ENCODE results near the gene CARF. TPM values are rescaled to one million over a fixed set of nuclear protein-coding genes. Genes with fewer than 3 reads are reported as not detected.
"Not testable (repeated sequence)": the region's sequence is repeated elsewhere in the genome, so short reads cannot be mapped to it uniquely, and the experiment has no call there.

CARF gene, protein sequence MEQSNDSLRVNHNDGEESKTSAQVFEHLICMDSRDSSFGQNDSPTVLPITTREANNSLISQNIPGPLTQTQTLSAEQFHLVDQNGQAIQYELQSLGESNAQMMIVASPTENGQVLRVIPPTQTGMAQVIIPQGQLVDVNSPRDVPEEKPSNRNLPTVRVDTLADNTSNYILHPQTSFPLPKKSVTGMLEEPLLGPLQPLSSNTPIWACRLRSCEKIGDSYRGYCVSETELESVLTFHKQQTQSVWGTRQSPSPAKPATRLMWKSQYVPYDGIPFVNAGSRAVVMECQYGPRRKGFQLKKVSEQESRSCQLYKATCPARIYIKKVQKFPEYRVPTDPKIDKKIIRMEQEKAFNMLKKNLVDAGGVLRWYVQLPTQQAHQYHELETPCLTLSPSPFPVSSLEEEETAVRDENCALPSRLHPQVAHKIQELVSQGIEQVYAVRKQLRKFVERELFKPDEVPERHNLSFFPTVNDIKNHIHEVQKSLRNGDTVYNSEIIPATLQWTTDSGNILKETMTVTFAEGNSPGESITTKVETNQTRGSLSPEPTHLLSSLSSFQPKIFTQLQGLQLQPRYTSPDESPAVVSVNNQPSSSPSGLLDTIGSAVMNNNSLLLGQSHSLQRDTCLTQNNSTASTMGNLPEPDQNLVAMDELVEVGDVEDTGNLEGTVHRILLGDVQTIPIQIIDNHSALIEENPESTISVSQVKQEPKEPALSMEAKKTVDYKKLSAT
- 3.3 and 9.2 TPM in 2 replicates for total RNA-seq

DNA sequence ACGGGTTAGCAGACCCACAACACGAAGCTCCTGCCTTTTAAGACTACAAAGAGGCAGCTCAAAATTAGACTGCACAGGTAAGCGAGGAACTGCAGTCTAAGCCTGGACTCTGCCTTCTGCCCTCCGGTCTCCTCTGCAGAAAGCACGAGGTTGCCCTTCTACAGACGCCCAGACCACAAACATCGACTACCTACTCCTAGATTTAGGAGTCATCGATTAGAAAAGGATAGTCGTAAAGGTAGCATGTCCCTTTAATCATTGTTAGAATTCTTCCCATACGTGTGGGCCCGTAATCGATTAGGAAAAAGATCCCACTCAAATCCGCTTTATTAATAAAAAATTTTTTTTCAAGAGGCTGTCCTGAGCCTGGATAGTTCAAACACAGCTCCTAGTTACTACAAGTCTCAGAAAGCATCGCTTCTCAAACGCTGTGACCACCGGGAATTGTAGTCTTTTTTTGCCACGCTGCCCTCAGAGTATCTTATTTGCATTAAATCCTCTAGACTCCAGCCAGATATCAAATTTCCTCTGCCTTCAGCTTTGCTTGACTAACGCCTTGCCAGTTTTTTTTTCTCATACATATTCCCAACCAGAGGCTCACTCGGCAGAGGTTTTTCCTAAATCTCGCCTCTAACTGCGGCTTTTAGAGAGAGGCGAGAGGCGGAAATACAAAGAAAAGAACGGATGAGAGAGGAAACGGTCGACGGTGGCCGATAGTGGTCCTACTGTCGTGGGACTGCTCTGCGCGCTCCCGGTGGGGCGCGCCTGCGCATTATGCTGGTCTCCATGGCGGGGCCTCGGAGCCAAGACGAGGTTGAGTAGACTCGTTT lies at the start of gene CARF, which contains the start of gene WDR12:
Gene CARF, plus strand, starts transcription at position 764 of the 830 bp plus-strand sequence. CDS start 29,628 bp downstream, outside the sequence.
Gene WDR12, minus strand, starts transcription at position 162 of the 830 bp plus-strand sequence. CDS start 197 bp downstream, outside the sequence.
- DNase-seq (ENCODE audit: low read depth) = peak; percentile 87

DNA sequence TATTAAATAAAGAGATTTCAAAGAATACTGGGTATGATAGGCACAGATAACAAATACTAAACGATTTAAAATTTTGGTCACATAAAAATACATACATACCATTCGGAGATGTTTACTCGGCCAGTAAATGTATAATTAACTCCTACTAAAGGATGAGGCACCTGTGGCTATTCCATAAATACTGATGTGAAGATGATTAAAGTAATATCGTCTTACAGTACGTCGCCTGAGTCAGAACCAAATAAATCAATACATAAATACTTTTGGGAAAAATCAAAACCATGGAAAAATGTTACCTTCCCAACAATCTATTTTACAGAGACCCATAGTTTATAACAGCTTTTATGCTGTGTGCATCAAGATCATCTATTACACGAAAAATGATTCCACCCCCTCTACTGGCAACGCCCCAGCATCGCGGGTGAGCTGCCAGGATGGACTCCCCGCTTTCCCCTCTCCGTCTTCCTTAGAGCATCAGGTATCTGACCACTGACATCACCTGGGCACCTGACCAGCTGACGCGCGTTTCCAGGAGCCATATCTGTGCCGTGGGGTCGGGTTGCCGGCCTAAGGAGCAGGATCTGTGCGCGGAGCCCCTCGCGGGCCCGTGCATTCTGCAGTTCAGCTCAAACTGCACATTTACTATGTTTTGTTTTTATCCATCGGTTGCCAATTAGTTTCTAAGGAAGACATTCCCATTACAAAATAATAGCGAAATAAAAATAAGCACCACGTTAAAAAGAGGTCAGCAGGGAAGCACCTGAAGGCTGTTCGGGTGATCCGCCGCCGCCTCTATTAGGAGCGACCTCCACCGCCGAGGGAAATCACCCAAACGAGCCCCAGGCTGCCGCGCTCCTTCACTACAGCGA lies 41.4 kb upstream of the CARF start:
- peak; percentile 45 for DNase-seq (ENCODE audit: low read depth)

DNA sequence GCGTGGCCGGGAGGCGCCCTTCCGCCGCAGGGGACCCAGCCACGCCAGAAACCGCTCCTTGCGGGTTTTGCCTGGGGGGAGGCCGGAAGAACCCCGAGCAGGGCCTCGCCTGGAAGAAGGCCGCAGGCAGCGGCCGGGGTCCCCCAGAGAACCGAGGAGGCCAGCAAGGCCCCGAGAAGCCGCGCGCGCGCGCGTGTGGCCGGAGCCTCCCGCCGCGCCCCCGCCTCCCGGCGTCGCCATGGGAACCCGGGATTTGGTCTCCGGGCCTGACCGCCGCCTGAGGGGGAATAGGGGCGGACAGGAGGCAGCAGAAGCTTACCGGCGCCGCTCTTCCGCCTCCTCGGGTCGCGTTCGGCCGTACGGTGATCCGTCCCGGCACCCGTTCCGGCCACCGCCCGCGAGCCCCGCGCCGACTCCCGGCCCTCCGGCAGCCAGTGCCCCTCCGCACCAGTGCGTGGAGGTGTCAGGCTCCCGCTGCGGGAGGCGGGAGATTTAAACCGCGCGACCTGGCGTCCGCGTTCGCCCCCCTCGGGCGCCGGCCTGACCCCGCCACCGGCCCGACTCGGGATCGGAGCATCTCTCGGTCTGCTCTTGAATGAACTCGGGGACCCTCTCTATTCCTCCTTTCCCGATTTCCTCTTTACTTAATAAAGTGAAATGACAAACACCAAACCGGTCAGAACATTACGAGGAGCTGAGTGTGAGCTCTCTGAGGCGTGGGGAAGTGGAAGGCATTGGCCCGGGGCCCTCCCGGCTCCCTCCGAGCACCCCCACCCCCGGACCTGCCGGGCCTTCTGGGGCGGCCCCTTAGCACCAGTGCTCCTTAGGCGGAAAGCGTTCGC lies 40.6 kb upstream of the CARF start, which contains the start of gene ICA1L:
Gene ICA1L, minus strand, starts transcription at position 467 of the 842 bp plus-strand sequence. CDS start 42,757 bp downstream, outside the sequence.
- DNase-seq (ENCODE audit: low read depth) = peak; percentile 4

DNA sequence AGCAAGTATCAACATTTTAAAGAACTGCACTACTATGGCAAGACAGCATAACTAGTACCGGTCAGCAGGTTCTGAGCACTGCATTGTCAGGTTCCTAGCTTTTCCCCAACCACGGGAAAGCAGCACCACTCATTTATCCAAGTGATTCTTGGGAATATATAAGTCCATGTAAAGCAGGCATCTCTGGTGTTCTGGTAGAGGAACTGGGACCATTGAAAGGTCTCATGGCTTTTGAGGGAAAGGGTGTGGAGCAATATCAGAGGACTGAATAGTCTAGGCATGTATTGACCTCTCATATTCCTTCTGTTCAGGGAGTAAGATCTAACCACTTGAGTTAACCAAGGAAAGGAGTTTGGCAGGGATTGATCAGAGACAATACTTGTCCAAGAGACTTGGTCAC lies 34.4 kb upstream of the CARF start:
- no peak for DNase-seq (ENCODE audit: low read depth)

DNA sequence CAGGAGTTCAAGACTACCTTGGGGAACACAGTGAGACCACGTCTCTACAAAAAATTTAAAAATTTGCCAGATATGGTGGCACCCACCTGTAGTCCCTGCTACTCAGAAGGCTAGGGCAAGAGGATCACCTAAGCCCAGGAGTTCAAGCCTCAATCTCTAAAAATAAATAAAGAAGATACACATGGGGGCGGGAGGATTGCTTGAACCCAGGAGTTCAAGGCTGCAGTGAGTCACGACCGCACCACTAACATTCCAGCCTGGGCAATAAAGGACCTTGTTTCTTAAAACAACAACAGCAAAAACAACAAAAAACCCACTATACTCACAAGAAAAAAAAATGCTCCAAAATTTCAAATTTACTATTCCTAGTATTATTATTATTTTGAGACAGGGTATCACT lies 30.5 kb upstream of the CARF start:
- DNase-seq (ENCODE audit: low read depth) = no peak

DNA sequence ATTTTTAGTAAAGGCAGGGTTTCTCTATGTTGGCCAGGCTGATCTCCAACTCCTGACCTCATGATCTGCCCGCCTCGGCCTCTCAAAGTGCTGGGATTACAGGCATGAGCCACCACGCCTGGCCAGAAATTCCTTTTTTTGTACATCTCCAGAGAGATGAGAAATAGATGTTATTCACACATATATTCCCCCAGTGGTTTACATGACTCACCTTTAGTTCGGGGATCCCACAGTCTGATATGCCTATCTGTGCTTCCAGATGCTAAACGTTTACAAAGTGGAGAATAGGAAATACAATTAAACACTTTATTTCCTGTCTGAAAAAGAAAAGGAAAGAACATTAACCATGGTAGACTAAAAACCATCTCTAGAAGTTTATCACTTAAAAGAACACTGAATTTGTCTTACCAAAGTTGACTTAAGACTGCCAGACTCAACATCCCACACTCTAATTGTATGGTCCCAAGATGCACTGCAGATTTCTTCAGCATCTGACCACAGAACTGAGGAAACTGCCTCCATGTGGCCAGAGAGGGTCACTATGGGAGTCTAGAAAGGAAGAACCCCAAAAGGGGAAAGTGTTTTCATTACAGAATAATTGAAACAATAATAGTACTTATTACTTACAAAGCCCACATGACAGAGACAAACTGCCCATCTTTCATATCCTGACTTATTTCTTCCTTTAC lies 27.9 kb upstream of the CARF start:
- no peak for DNase-seq (ENCODE audit: low read depth)

DNA sequence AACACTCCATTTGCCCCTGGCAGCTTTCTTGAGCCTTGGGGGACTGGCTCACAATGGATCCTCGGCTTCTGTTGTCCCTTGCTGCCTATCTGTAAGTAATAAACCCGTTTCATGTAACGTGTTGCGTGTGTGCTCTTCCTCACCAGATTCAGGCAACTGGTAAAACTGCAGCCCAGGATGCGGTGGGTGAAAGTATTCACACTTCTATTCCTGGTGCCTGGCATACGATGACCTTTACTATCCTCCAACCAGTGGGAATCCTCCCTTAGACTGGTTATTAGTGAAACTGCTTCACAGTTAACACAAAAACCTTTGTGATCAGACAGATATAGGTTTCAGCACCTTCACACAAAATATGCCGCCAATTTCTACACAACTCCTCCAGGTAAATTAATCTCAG lies 26.9 kb upstream of the CARF start:
- no peak for DNase-seq (ENCODE audit: low read depth)

DNA sequence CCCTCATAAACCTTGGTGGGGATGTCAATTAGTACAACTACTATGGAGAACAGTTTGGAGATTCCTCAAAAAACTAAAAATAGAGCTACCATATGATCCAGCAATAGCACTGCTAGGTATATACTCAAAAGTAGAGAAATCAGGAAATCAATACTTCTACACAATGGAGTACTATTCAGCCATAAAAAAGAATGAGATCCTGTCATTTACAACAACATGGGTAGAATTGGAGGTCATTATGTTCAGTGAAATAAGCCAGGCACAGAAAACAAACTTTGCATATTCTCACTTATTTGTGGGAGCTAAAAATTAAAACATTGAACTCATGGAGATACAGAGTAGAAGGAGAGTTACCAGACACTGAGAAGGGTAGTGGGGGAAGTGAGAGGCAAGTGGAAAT lies 6.6 kb upstream of the CARF start:
- not testable (repeated sequence) for DNase-seq (ENCODE audit: low read depth)

DNA sequence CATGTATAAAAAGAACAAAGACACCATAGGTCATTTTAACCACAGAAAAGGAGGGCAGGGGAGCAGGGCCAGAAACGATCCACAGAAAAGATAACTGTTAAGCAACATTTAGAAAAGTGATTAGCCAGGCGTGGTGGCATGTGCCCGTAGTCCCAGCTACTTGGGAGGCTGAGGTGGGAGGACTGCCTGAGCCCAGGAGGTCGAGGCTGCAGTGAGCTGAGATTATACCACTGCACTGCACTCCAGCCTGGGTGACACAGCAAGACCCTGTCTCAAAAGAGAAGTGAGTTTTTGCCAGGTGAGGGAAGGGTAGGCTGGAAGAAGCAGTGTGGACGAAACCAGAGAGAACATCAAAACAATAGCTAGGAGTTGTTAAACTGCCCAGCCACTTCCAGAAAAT lies 3.9 kb upstream of the CARF start:
- DNase-seq (ENCODE audit: low read depth) = no peak

DNA sequence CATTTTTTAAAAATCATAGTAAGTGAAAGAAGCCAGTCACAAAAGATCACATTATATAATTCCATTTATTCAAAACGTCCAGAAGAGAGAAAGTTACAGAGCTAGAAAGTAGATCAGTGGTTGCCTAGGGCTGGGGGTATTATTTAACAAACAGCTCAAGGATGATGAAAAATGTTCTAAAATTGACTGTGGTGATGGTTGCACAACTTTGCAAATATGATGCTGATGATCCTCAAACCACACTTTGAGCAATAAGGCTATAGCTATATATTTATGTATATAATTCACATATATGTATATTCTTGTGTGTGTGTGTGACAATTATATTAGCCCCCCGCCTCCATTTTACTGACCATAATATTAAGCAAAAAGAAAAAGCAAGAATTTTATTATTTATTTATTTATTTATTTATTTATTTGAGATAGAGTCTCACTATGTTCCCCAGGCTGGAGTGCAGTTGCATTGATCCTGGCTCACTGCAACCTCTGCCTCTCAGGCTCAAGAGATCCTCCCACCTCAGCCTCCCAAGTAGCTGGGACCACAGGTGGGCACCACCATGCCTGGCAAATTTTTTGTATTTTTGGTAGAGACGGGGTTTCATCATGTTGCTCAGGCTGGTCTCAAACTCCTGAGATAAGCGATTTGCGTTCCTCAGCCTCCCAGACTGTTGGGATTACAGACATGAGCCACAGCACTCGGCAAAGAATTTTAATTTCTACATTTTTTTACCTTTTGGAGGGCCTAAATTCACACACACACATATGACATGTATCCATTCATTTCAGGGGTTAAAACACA lies 2.5 kb upstream of the CARF start:
- no peak for DNase-seq (ENCODE audit: low read depth)

DNA sequence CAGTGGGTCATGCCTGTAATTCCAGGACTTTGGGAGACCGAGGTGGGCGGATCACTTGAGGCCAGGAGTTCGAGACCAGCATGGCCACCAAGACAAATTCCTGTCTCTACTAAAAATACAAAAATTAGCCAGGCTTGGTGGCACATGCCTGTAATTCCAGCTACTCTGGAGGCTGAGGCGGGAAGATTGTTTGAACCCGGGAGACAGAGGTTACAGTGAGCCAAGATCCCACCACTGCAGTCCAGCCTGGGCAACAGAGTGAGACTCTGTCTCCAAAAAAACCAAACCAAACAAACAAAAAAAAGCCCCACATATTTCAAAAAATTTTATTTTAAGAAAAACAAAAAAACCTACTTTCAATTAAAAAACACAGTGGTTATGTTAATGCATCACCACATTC lies 1.8 kb upstream of the CARF start:
- not testable (repeated sequence) for DNase-seq (ENCODE audit: low read depth)

DNA sequence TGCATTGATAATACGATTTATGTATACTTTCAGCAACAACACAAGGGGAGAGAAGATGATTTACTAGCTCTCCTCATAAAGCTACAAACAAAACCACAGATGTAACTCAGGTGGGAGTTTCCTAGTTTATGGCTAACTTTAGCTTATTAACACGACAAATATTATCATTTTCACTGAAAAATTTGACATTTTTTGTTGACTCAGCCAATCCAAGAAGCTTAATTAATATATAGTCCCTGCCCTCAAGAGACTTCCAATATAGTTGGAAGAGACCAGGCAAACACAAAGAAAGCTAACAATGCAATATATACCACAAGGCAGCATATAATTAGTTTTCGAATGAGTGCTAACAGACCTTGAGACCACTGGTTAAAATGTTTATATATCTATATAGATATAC lies 1.4 kb upstream of the CARF start:
- DNase-seq (ENCODE audit: low read depth) = no peak

DNA sequence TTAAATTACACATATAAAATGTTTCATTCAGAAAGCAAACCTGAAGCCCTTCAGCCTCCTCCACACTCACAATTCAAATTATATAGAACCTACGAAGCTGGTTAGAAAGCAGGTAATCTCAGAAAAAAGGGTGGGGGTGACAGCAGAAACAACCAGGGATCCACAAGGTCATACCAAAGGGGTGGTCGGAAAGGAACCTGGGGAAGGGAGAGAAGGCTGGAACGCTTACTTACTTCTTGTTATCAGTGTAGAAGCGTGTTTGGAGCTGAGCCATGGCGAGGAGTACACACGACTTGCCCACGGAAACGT lies 918 bp upstream of the CARF start:
- DNase-seq (ENCODE audit: low read depth) = no peak

DNA sequence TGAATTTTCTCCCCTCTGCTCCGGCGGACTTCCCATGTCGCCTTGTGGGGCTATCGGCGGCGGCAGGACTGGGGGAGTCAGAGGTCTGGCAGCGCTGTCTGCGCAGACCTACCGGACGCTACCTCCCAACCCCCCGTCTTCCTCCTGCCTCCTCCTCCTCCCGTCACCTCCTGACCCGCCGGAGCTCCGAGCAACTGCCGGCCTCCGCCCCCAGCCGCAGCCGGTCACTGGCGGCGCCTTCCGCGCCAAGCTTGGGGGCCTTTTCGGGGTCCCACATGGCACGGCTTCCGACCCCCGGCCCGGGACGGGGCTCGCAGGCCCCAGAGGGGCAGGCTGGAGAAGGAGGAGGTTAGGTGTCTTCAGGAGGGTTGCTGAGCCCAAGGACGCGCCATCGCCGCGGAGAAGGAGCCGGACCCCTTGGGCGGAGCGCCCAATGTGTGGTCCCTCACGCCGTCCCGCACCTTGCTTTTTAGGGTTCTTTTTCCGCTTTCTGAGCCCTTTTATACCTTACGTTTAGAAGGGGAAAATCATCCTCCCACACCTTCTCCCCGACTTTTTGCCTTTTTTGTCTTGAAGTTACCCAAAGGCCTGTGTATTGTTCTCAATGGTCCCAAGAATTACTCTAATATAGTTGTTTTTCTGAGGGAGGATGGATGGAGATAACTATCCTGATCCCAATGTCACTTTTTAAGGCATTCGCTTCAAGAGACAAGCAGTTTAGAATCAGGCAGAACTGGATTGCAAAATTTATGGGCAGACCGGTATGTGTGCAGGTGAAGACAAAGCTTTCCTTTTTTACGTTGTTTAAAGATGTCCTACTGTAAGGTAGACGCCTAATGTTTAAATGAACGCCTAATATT lies 497 bp downstream of the CARF start:
- not testable (repeated sequence) for DNase-seq (ENCODE audit: low read depth)

DNA sequence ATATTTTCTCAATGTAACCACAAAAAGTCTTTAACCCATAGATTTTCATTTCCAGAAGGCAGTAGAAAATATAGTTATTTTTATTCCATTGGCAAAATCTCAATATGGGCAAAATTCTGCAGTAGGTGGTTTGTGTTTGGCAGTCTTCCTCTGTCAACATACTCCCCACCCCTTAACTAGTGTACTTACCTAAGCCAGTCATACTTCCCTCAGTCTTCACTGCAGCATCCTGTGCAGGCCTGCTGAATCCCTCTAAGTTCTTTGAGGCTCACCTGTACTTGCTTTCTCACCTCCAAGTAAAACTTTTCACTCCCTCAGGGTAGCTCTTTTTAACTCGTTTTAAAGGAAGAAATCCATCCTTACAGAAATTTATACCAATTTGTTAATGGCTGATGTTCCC lies 6.8 kb downstream of the CARF start:
- no peak for DNase-seq (ENCODE audit: low read depth)

DNA sequence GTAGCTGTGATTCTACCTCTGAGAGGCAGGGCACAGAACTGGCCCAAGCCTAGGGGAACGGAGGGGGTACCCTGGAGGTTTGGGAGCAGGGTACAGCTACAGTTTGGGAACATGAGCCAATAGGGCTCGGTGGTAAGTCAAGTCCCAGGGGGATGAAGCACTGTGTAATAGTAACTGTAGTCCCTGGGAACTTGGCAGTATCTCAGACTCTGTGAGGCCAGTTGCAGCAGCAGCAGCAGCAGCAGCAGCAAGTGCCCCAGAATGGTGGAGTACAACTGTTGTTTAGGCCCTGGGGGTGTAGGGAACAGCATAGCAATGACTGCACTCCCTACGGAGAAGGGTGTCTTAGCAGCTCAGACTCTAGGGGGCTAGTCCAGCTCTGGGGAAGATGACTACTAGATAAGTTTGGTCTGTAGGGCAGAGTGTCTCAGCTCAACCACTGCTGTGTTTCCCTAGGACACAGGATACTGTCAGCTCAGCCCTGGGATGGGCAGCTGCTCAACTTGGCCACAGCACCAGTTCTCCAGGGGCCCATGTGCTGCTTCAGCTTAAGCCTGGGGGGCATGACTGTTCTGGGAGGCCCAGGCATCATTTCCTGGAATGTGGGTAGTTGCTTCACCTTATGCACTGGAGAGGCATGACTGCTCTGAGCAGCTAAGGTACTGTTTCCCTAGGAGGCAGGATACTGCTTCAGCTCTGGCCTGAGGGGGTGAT lies 20.5 kb downstream of the CARF start:
- peak; percentile 80 for DNase-seq (ENCODE audit: low read depth)

DNA sequence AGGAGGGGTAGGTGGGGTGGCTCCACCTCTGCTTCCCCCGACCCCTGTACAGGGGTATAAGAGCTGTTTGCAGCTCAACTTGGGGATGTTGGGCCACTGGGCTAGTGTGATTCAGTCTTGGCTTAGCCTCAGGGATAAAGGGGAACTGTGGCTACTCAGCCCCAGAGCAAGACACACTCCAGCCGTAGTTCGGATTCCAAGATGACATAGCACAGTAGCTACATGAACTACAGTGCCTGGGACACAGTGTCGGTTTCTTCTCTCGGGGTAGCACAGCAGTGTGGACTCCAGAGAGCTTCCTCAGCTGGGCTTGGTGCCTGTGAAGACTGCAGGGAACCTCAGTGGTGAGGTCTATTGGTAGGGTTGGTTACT lies 21.1 kb downstream of the CARF start:
- DNase-seq (ENCODE audit: low read depth) = no peak

All from renal cortical epithelial cell (primary cell).